ENCODE results near the gene PFKL. TPM values are rescaled to one million over a fixed set of nuclear protein-coding genes. Genes with fewer than 3 reads are reported as not detected.

The PFKL gene
- total and polyA plus RNA-seq, 2 experiments from 2014 or later = 40.3 to 106 TPM

- no peak overlapping the region for H3K27ac ChIP-seq (ENCODE audit: low read depth)
- H3K79me2 ChIP-seq (replicated peaks; ENCODE audit: insufficient read depth) = 0 out of 2 replicates have a peak, but pooled peaks cover 3% of the 10 kb centered on the region
- H3K27me3 ChIP-seq (ENCODE audit: insufficient read depth) = no peaks in the 10 kb centered on the region
- Mint-ChIP-seq H3K9me3 (no peaks in the 10 kb centered on the region), H3K36me3 (ENCODE audit: low read depth) (no peaks in the 10 kb centered on the region; the same call in 2 of the 3 replicates), H3K4me3 (no peak overlapping the region), H3K27ac (no peak overlapping the region), H3K4me1 (peaks cover 12% of the 10 kb centered on the region), H3K27me3 (ENCODE audit: insufficient read depth, low read depth, poor library complexity) (peaks cover 4% of the 10 kb centered on the region)
- H3K36me3 ChIP-seq (ENCODE audit: insufficient read depth) = no peaks in the 10 kb centered on the region
- 0 out of 2 replicates have a peak, but pooled peaks cover 4% of the 10 kb centered on the region for H3F3A ChIP-seq (replicated peaks; ENCODE audit: low read depth)
- H3K4me3 ChIP-seq = no peak overlapping the region
- no peak overlapping the region for H2AFZ ChIP-seq
- H3K4me1 ChIP-seq (ENCODE audit: insufficient read depth) = no peaks in the 10 kb centered on the region
- DNase-seq (ENCODE audit: low spot score) (no peak), ATAC-seq (no peak)
- H4K20me1 ChIP-seq (replicated peaks; ENCODE audit: insufficient read depth) = no peaks in the 10 kb centered on the region
- H3K9me2 ChIP-seq (ENCODE audit: insufficient read depth) = no peaks in the 10 kb centered on the region
- no peak for TF ChIP-seq ZNF114 (CRISPR knock-in tag; IDR thresholded peaks at IDR 0.05)
- no peak for TF ChIP-seq ZNF331 (CRISPR knock-in tag; IDR thresholded peaks at IDR 0.05; ENCODE audit: low read depth)
- TF ChIP-seq NANOG (IDR thresholded peaks at IDR 0.05; ENCODE audit: borderline replicate concordance) = no peak
- no peak for TF ChIP-seq ETS1 (IDR thresholded peaks at IDR 0.05)
- no peak for TF ChIP-seq STAT1 (IDR thresholded peaks at IDR 0.05; ENCODE audit: unreplicated experiment)
- TF ChIP-seq JUNB (IDR thresholded peaks at IDR 0.05; ENCODE audit: unreplicated experiment) = no peak
- H3K4me2 ChIP-seq = no peak overlapping the region
These were observed 5.8 kb downstream of the PFKL start for GRCh38 chr21:44305691-44306090.

- Histone ChIP-seq H3K4me2 (no peak overlapping the region), H3K9me2 (ENCODE audit: insufficient read depth) (no peaks in the 10 kb centered on the region), H3K4me1 (ENCODE audit: insufficient read depth) (no peaks in the 10 kb centered on the region), H2AFZ (no peak overlapping the region), H3K27ac (ENCODE audit: low read depth) (no peak overlapping the region), H4K20me1 (replicated peaks; ENCODE audit: insufficient read depth) (no peaks in the 10 kb centered on the region), H3K27me3 (ENCODE audit: insufficient read depth) (no peaks in the 10 kb centered on the region), H3K79me2 (replicated peaks; ENCODE audit: insufficient read depth) (no peaks in the 10 kb centered on the region), H3K4me3 (no peak overlapping the region), H3F3A (replicated peaks; ENCODE audit: low read depth) (no peaks in the 10 kb centered on the region), H3K36me3 (ENCODE audit: insufficient read depth) (no peaks in the 10 kb centered on the region)
- H3K4me1 Mint-ChIP-seq = peaks cover 12% of the 10 kb centered on the region
- H3K27ac Mint-ChIP-seq = no peak overlapping the region
- no peak for DNase-seq (ENCODE audit: low spot score)
- no peaks in the 10 kb centered on the region for H3K9me3 Mint-ChIP-seq
- H3K36me3 Mint-ChIP-seq (ENCODE audit: low read depth) = peaks cover 6% of the 10 kb centered on the region
- H3K4me3 Mint-ChIP-seq = no peak overlapping the region
- ATAC-seq = no peak
- peaks cover 2% of the 10 kb centered on the region for H3K27me3 Mint-ChIP-seq (ENCODE audit: insufficient read depth, low read depth, poor library complexity)
- TF ChIP-seq STAT1 (IDR thresholded peaks at IDR 0.05; ENCODE audit: unreplicated experiment) (no peak), CTCF (conservative IDR thresholded peaks at IDR 0.05; ENCODE audit: low read depth in 2 of 2) (no peak), ZNF114 (CRISPR knock-in tag; IDR thresholded peaks at IDR 0.05) (no peak), EZH2phosphoT487 (IDR thresholded peaks at IDR 0.05; ENCODE audit: unreplicated experiment) (no peak), POLR2AphosphoS5 (IDR thresholded peaks at IDR 0.05; ENCODE audit: low read depth) (no peak), CREB1 (CRISPR knock-in tag; IDR thresholded peaks at IDR 0.05; ENCODE audit: low read depth) (no peak), ETS1 (IDR thresholded peaks at IDR 0.05) (no peak), ZNF331 (CRISPR knock-in tag; IDR thresholded peaks at IDR 0.05; ENCODE audit: low read depth) (no peak), JUNB (IDR thresholded peaks at IDR 0.05; ENCODE audit: unreplicated experiment) (no peak), EZH2 (IDR thresholded peaks at IDR 0.05; ENCODE audit: low read depth, unreplicated experiment) (no peak)
These were observed 7.3 kb downstream of the PFKL start for GRCh38 chr21:44306936-44307704.
